LNCaP clone FGC (cell line): ENCODE data around the gene PPP4R3B.
"Not testable (repeated sequence)": the region's sequence is repeated elsewhere in the genome, so short reads cannot be mapped to it uniquely, and the experiment has no call there.

Source experiments
- DNase-seq: peaks from one replicate; pipeline ENCODE4 v3.0.0-alpha.2; 2011; ENCODE audit warnings: low read depth
- H3K4me3 ChIP-seq: 2 replicates; pipeline ENCODE4 v1.5.1; 2011; ENCODE audit warnings: mild to moderate bottlenecking, low read depth, low read length, control low read depth
- CTCF ChIP-seq: IDR thresholded peaks from 2 replicates; pipeline ENCODE4 v1.5.1; 2012; ENCODE audit warnings: mild to moderate bottlenecking; ENCODE audit not compliant: control insufficient read depth, insufficient read depth; ENCODE audit errors: extremely low read depth

Gene PPP4R3B

GRCh38 chr2:55553321-55553720 is 64.1 kb downstream of the PPP4R3B start:
- no peak for DNase-seq
- H3K4me3 ChIP-seq: no peak overlapping the region
- no peak for TF ChIP-seq CTCF

- no peak for DNase-seq
- no peak for TF ChIP-seq CTCF
Observed at GRCh38 chr2:55550368-55551102, 66.9 kb downstream of the PPP4R3B start.

GRCh38 chr2:55547679-55548078 is 69.7 kb downstream of the PPP4R3B start:
- not testable (repeated sequence) for DNase-seq, H3K4me3 ChIP-seq

More at GRCh38 chr2:55550368-55551102, 66.9 kb downstream of the PPP4R3B start:
- no peak overlapping the region for H3K4me3 ChIP-seq

GRCh38 chr2:55547001-55547400 is 70.4 kb downstream of the PPP4R3B start:
- DNase-seq: no peak
- TF ChIP-seq CTCF: no peak
- H3K4me3 ChIP-seq: no peak overlapping the region

GRCh38 chr2:55530539-55531081 is 86.8 kb downstream of the PPP4R3B start:
- H3K4me3 ChIP-seq: no peak overlapping the region
- TF ChIP-seq CTCF: no peak
- no peak for DNase-seq

GRCh38 chr2:55526174-55526573 is 91.2 kb downstream of the PPP4R3B start:
- no peak for TF ChIP-seq CTCF
- no peak overlapping the region for H3K4me3 ChIP-seq
- DNase-seq: no peak

- no peak overlapping the region for H3K4me3 ChIP-seq
Observed at GRCh38 chr2:55524884-55525437, 92.5 kb downstream of the PPP4R3B start.

More at GRCh38 chr2:55524884-55525437, 92.5 kb downstream of the PPP4R3B start:
- no peak for TF ChIP-seq CTCF
- DNase-seq: no peak
